HG03103 (cell line): ENCODE measurements around the gene LRRK1.

Experiments used
- ATAC-seq: cut with Tn5 transposase; IDR thresholded peaks from one replicate; pipeline ENCODE4 v1.9.1; 2021; ENCODE audit warnings: low read depth; ENCODE audit not compliant: unreplicated experiment

The LRRK1 gene

GRCh38 chr15:100931143-100931890 lies 12.2 kb downstream of the LRRK1 start:
- peak; percentile 31 for ATAC-seq

GRCh38 chr15:100932676-100933348 lies 13.7 kb downstream of the LRRK1 start:
- no peak for ATAC-seq

GRCh38 chr15:100934166-100934565 lies 15.0 kb downstream of the LRRK1 start:
- ATAC-seq, result no peak

GRCh38 chr15:100934726-100935125 lies 15.6 kb downstream of the LRRK1 start:
- ATAC-seq, result no peak

GRCh38 chr15:100937171-100937570 lies 18.0 kb downstream of the LRRK1 start:
- ATAC-seq, result no peak

- no peak for ATAC-seq
Measured at GRCh38 chr15:100939791-100940190, 20.6 kb downstream of the LRRK1 start.

GRCh38 chr15:100940767-100941379 lies 21.7 kb downstream of the LRRK1 start:
- ATAC-seq, result peak; percentile 87

GRCh38 chr15:100941536-100941935 lies 22.4 kb downstream of the LRRK1 start:
- ATAC-seq, result peak; percentile 35

GRCh38 chr15:100942656-100943425 lies 23.7 kb downstream of the LRRK1 start:
- ATAC-seq, result no peak

GRCh38 chr15:100944244-100944895 lies 25.2 kb downstream of the LRRK1 start:
- no peak for ATAC-seq

GRCh38 chr15:100944986-100945385 lies 25.8 kb downstream of the LRRK1 start:
- ATAC-seq, result no peak

- peak; percentile 43 for ATAC-seq
Measured at GRCh38 chr15:100947760-100948429, 28.7 kb downstream of the LRRK1 start.

- ATAC-seq, result no peak
Measured at GRCh38 chr15:100948430-100948762, 29.2 kb downstream of the LRRK1 start.

GRCh38 chr15:100949691-100950090 lies 30.5 kb downstream of the LRRK1 start:
- ATAC-seq, result no peak

- ATAC-seq, result no peak
Measured at GRCh38 chr15:100951965-100952364, 32.8 kb downstream of the LRRK1 start.

- no peak for ATAC-seq
Measured at GRCh38 chr15:100952566-100952965, 33.4 kb downstream of the LRRK1 start.

GRCh38 chr15:100958326-100959065 lies 39.3 kb downstream of the LRRK1 start:
- no peak for ATAC-seq

GRCh38 chr15:100959066-100960050 lies 40.2 kb downstream of the LRRK1 start:
- ATAC-seq, result no peak
